HepG2 (cell line): ENCODE data around the gene PARK7. TPM values are rescaled to one million over a fixed set of nuclear protein-coding genes. Genes with fewer than 3 reads are reported as not detected.

ENCODE experiments used
- ARHGAP35 ChIP-seq: sonication (generic); formaldehyde crosslinking; IDR thresholded peaks from 2 replicates; pipeline ENCODE4 v1.9.0; 2022; ENCODE audit warnings: mild to moderate bottlenecking, inconsistent platforms, moderate library complexity, missing genetic modification reagents, borderline replicate concordance
- DNMT1 ChIP-seq: sonication (generic); formaldehyde crosslinking; IDR thresholded peaks from 2 replicates; pipeline ENCODE4 v1.5.1; 2020; ENCODE audit warnings: mild to moderate bottlenecking, missing genetic modification reagents
- GABPB1 ChIP-seq: IDR thresholded peaks from 2 replicates; pipeline ENCODE4 v1.6.1; 2016; ENCODE audit warnings: mild to moderate bottlenecking, missing genetic modification reagents, moderate library complexity, missing compliant biosample characterization
- HDAC1 ChIP-seq: sonication (generic); formaldehyde crosslinking; IDR thresholded peaks from 2 replicates; pipeline ENCODE4 v1.5.1; 2020; ENCODE audit warnings: mild to moderate bottlenecking, missing genetic modification reagents
- HOXD1 ChIP-seq: sonication (generic); formaldehyde crosslinking; IDR thresholded peaks from 2 replicates; pipeline ENCODE4 v1.5.0; 2020; ENCODE audit warnings: missing genetic modification reagents
- RARA ChIP-seq: IDR thresholded peaks from 2 replicates; pipeline ENCODE4 v1.6.1; 2016; ENCODE audit warnings: missing genetic modification reagents, missing compliant biosample characterization
- RBFOX2 ChIP-seq: fragments of 200-400 bp; formaldehyde crosslinking; IDR thresholded peaks from 2 replicates; pipeline ENCODE4 v1.6.1; 2017; ENCODE audit warnings: low read depth, mild to moderate bottlenecking, low read length
- RCOR2 ChIP-seq: IDR thresholded peaks from 2 replicates; pipeline ENCODE4 v1.6.1; 2016; ENCODE audit warnings: missing biosample characterization, missing genetic modification reagents
- SAP130 ChIP-seq: IDR thresholded peaks from 2 replicates; pipeline ENCODE4 v1.6.1; 2016; ENCODE audit warnings: low read depth
- STAG1 ChIP-seq: sonication (generic); formaldehyde crosslinking; IDR thresholded peaks from 2 replicates; pipeline ENCODE4 v1.4.0; 2020; ENCODE audit warnings: missing genetic modification reagents
- ZKSCAN5 ChIP-seq: sonication (generic); formaldehyde crosslinking; IDR thresholded peaks from 2 replicates; pipeline ENCODE4 v1.5.1; 2020; ENCODE audit warnings: mild to moderate bottlenecking, missing genetic modification reagents
- ZNF263 ChIP-seq: sonication (generic); formaldehyde crosslinking; IDR thresholded peaks from 2 replicates; pipeline ENCODE4 v1.4.0; 2020; ENCODE audit warnings: missing genetic modification reagents
- ZNF296 ChIP-seq: sonication (generic); formaldehyde crosslinking; conservative IDR thresholded peaks from 2 replicates; pipeline ENCODE4 v1.5.0; 2020; ENCODE audit warnings: mild to moderate bottlenecking, missing genetic modification reagents
- ZNF546 ChIP-seq: sonication (generic); formaldehyde crosslinking; conservative IDR thresholded peaks from 2 replicates; pipeline ENCODE4 v1.8.1; 2023; ENCODE audit warnings: mild to moderate bottlenecking, missing genetic modification reagents
- ZNF589 ChIP-seq: sonication (generic); formaldehyde crosslinking; conservative IDR thresholded peaks from 2 replicates; pipeline ENCODE4 v1.8.0; 2022; ENCODE audit warnings: mild to moderate bottlenecking, moderate library complexity, missing genetic modification reagents
- ZNF788 ChIP-seq: sonication (generic); formaldehyde crosslinking; IDR thresholded peaks from 2 replicates; pipeline ENCODE4 v1.5.0; 2020; ENCODE audit warnings: mild to moderate bottlenecking, missing genetic modification reagents, borderline replicate concordance
- ZSCAN25 ChIP-seq: sonication (generic); formaldehyde crosslinking; IDR thresholded peaks from 2 replicates; pipeline ENCODE4 v1.8.0; 2022; ENCODE audit warnings: mild to moderate bottlenecking, missing genetic modification reagents
- polyA plus RNA-seq, 8 experiments: library from polyadenylated mRNA; depleted of rRNA in 3 of 8; stranded (reverse) in 7 of 8; unstranded in 1 of 8; fragments of >200 nt; fragmentation: Illumina TruSeq in 4 of 8; extraction: Trizol in 4 of 8; gene quantifications; 2 replicates each; pipeline versions ENCODE4 v1.2.1 to v1.2.3, GENCODE V29; 2011 to 2016; ENCODE audit warnings: low read depth in 4 of 8, missing spikeins in 1 of 8, mixed read lengths in 1 of 8; ENCODE audit not compliant: insufficient read depth in 1 of 8
- total RNA-seq, 5 experiments: library from RNA; depleted of rRNA; stranded (reverse); fragments of >200 nt; fragmentation: Illumina TruSeq; extraction: Trizol; gene quantifications; 2 replicates each; pipeline ENCODE4 v1.2.3, GENCODE V29; 2016; ENCODE audit warnings: low read depth in 1 of 5
- TF ChIP-seq, protein P1 (sequence below): sonication (generic); formaldehyde crosslinking; IDR thresholded peaks from 2 replicates; pipeline ENCODE4 v1.4.0; 2020; ENCODE audit warnings: missing genetic modification reagents
- TF ChIP-seq, protein P2 (sequence below): IDR thresholded peaks from 2 replicates; pipeline ENCODE4 v1.6.1; 2016; ENCODE audit warnings: mild to moderate bottlenecking, missing biosample characterization, missing genetic modification reagents
- TF ChIP-seq, protein P3 (sequence below): fragments of 450-650 bp; IDR thresholded peaks from 2 replicates; pipeline ENCODE4 v1.6.1; 2016
- TF ChIP-seq, protein P4 (sequence below): conservative IDR thresholded peaks from 2 replicates; pipeline ENCODE4 v1.6.1; 2018; ENCODE audit warnings: missing genetic modification reagents
- TF ChIP-seq, protein P5 (sequence below): sonication (generic); formaldehyde crosslinking; IDR thresholded peaks from 2 replicates; pipeline ENCODE4 v1.8.0; 2022; ENCODE audit warnings: missing genetic modification reagents, mild to moderate bottlenecking, inconsistent platforms, borderline replicate concordance

The PARK7 gene
- total and polyA plus RNA-seq, 2 of the 13 experiments (the other 11 are each of a cell fraction or from before 2014, with no cell fraction given): 212 to 296 TPM

DNA sequence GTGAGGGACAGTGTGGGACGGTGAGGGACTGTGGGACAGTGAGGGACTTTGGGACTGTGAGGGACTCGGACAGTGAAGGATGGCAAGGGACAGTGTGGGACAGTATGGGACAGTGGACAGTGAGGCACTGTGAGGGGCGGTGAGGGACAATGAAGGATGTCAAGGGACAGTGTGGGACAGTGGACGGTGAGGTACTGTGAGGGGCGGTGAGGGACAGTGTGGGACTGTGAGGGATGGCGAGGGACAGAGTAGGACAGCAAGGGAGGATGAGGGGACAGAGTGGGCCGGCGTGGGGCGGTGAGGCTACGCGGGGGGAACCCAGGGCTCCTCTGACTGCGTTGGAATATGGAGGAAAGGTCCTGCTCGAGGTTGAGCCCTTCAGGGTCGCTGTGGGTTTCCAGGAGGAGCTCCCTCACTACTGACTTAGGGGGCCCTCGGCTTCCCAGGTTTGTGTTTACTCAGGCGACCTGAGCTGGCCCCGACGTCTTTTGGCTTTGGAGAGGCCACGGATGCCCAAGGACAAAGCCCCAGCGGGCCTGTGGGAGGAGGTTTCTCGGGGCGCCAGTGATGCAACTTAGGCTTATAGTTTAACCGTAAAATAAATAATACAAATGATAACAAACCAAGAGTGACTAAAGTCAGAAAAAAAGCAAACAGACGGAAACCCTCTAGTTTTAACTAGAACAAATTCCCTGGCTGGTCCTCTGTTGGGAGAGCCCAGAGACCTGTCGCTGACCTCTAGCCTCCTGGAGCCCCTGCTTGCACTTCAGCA is 65.7 kb downstream of the PARK7 start (continued):
- TF ChIP-seq, protein P1, sequence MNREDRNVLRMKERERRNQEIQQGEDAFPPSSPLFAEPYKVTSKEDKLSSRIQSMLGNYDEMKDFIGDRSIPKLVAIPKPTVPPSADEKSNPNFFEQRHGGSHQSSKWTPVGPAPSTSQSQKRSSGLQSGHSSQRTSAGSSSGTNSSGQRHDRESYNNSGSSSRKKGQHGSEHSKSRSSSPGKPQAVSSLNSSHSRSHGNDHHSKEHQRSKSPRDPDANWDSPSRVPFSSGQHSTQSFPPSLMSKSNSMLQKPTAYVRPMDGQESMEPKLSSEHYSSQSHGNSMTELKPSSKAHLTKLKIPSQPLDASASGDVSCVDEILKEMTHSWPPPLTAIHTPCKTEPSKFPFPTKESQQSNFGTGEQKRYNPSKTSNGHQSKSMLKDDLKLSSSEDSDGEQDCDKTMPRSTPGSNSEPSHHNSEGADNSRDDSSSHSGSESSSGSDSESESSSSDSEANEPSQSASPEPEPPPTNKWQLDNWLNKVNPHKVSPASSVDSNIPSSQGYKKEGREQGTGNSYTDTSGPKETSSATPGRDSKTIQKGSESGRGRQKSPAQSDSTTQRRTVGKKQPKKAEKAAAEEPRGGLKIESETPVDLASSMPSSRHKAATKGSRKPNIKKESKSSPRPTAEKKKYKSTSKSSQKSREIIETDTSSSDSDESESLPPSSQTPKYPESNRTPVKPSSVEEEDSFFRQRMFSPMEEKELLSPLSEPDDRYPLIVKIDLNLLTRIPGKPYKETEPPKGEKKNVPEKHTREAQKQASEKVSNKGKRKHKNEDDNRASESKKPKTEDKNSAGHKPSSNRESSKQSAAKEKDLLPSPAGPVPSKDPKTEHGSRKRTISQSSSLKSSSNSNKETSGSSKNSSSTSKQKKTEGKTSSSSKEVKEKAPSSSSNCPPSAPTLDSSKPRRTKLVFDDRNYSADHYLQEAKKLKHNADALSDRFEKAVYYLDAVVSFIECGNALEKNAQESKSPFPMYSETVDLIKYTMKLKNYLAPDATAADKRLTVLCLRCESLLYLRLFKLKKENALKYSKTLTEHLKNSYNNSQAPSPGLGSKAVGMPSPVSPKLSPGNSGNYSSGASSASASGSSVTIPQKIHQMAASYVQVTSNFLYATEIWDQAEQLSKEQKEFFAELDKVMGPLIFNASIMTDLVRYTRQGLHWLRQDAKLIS (CRISPR knock-in tag): peak; percentile 98; the same call in 1 of the 2 replicates
- TF ChIP-seq SAP130 (CRISPR knock-in tag) (peak; percentile 62; the same call in 1 of the 2 replicates), ZNF263 (CRISPR knock-in tag) (peak; percentile 6), ZKSCAN5 (CRISPR knock-in tag) (no peak), DNMT1 (CRISPR knock-in tag) (peak; percentile 86; the same call in 1 of the 2 replicates), HDAC1 (CRISPR knock-in tag) (0 out of 2 replicates have a peak, but pooled peaks have one; percentile 27), RBFOX2 (peak; percentile 75; the same call in 1 of the 2 replicates), ZNF296 (CRISPR knock-in tag) (peak; percentile 95), STAG1 (peak; percentile 21; the same call in 1 of the 2 replicates), RARA (CRISPR knock-in tag) (peak; percentile 99), ZNF589 (CRISPR knock-in tag) (peak; percentile 69), ZSCAN25 (CRISPR knock-in tag) (peak; percentile 24; the same call in 1 of the 2 replicates), HOXD1 (CRISPR knock-in tag) (peak; percentile 54; the same call in 1 of the 2 replicates), GABPB1 (CRISPR knock-in tag) (0 out of 2 replicates have a peak, but pooled peaks have one; percentile 43), ARHGAP35 (CRISPR knock-in tag) (no peak), ZNF546 (no peak), RCOR2 (CRISPR knock-in tag) (peak; percentile 71), ZNF788 (CRISPR knock-in tag) (peak; percentile 20; the same call in 1 of the 2 replicates)
- TF ChIP-seq, protein P2, sequence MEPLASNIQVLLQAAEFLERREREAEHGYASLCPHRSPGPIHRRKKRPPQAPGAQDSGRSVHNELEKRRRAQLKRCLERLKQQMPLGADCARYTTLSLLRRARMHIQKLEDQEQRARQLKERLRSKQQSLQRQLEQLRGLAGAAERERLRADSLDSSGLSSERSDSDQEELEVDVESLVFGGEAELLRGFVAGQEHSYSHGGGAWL (CRISPR knock-in tag): no peak
- TF ChIP-seq, protein P3, sequence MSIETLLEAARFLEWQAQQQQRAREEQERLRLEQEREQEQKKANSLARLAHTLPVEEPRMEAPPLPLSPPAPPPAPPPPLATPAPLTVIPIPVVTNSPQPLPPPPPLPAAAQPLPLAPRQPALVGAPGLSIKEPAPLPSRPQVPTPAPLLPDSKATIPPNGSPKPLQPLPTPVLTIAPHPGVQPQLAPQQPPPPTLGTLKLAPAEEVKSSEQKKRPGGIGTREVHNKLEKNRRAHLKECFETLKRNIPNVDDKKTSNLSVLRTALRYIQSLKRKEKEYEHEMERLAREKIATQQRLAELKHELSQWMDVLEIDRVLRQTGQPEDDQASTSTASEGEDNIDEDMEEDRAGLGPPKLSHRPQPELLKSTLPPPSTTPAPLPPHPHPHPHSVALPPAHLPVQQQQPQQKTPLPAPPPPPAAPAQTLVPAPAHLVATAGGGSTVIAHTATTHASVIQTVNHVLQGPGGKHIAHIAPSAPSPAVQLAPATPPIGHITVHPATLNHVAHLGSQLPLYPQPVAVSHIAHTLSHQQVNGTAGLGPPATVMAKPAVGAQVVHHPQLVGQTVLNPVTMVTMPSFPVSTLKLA: no peak
- TF ChIP-seq, protein P4, sequence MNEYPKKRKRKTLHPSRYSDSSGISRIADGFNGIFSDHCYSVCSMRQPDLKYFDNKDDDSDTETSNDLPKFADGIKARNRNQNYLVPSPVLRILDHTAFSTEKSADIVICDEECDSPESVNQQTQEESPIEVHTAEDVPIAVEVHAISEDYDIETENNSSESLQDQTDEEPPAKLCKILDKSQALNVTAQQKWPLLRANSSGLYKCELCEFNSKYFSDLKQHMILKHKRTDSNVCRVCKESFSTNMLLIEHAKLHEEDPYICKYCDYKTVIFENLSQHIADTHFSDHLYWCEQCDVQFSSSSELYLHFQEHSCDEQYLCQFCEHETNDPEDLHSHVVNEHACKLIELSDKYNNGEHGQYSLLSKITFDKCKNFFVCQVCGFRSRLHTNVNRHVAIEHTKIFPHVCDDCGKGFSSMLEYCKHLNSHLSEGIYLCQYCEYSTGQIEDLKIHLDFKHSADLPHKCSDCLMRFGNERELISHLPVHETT (CRISPR knock-in tag): peak; percentile 58; the same call in 1 of the 2 replicates
- TF ChIP-seq, protein P5, sequence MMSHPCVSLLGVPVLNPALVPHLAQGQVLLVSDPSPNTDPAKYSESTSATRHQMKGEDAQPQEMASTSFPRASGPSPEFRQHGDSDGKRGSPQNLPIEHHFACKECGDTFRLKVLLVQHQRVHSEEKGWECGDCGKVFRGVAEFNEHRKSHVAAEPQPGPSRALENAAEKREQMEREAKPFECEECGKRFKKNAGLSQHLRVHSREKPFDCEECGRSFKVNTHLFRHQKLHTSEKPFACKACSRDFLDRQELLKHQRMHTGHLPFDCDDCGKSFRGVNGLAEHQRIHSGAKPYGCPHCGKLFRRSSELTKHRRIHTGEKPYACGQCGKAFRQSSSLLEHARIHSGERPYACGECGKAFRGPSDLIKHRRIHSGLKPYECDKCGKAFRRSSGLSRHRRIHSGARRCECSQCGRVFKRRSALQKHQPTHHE: peak; percentile 34; the same call in 1 of the 2 replicates
